ENCODE measurements around the gene SH3BGR. TPM values are rescaled to one million over a fixed set of nuclear protein-coding genes. Genes with fewer than 3 reads are reported as not detected.

The SH3BGR gene
- total and polyA plus RNA-seq, 2 of the 8 experiments (the other 6 are each of a cell fraction or from before 2014, with no cell fraction given): 2.1 to 5.9 TPM

DNA sequence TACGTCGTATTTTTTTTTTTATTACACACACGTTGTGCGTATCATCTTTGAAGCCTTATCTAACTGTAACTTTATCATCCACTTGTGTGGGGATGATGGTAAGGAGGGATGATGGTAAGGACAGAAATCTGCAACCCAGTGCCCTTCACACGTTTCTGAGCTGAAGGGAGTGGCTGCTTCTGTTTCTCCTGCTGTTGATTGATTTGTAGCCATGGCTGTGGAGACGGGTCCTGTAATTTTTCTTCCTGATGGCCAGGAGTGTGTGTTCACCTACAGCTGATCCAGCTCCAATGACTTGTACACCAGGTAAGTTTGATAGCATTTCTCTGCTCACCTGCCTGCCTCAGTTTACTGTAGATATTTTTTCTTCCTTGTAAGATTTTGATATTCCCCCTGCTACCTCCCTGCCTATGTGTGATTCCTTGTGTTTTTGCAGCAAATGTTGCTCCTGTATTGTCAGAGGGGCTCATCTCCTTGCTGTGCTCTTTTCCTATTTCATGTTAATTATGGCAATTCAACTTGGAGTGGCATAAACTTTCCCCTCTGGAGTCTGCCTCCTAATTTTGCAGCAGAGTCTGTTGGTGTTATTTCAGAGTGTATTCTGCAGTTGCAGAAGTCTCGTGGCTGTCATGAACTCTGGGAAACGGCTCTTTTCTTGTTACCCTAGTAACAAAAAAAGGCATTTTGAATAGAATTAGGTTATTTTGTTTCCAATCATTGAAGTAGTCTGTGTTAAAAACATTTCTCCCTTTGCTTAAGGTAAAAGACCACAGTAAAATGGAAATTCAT, 64.1 kb downstream of the SH3BGR start (continued):
- TF ChIP-seq NANOG (IDR thresholded peaks at IDR 0.05; ENCODE audit: insufficient read depth, low read depth, low read length, poor library complexity, severe bottlenecking) (no peak), SRF (IDR thresholded peaks at IDR 0.05; ENCODE audit: low read depth, low read length) (no peak), YY1 (IDR thresholded peaks at IDR 0.05; ENCODE audit: low read depth, low read length) (no peak)
- TF ChIP-seq, protein P1, sequence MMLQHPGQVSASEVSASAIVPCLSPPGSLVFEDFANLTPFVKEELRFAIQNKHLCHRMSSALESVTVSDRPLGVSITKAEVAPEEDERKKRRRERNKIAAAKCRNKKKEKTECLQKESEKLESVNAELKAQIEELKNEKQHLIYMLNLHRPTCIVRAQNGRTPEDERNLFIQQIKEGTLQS (IDR thresholded peaks at IDR 0.05; ENCODE audit: insufficient read depth, low read depth, low read length): no peak
- TF ChIP-seq, protein P2, sequence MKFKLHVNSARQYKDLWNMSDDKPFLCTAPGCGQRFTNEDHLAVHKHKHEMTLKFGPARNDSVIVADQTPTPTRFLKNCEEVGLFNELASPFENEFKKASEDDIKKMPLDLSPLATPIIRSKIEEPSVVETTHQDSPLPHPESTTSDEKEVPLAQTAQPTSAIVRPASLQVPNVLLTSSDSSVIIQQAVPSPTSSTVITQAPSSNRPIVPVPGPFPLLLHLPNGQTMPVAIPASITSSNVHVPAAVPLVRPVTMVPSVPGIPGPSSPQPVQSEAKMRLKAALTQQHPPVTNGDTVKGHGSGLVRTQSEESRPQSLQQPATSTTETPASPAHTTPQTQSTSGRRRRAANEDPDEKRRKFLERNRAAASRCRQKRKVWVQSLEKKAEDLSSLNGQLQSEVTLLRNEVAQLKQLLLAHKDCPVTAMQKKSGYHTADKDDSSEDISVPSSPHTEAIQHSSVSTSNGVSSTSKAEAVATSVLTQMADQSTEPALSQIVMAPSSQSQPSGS (IDR thresholded peaks at IDR 0.05; ENCODE audit: low read length): no peak
